GM23338 (cell line): Measurements from ENCODE around the gene CD58.

Experiments used
- CTCF ChIP-seq, 2 experiments: fragments of 200-600 bp in 1 of 2; sonication (generic) in 1 of 2; conservative IDR thresholded peaks; 2 replicates each; pipeline versions ENCODE4 v1.5.1 to v1.6.1; 2016 to 2017; ENCODE audit warnings: antibody characterized with exemption in 2 of 2, low read depth in 2 of 2, mild to moderate bottlenecking in 2 of 2, moderate library complexity in 1 of 2
- EZH2 ChIP-seq: fragments of 200-600 bp; sonication (generic); IDR thresholded peaks from one replicate; pipeline ENCODE4 v1.8.0; 2017; ENCODE audit warnings: antibody characterized with exemption, mild to moderate bottlenecking, low read depth; ENCODE audit not compliant: unreplicated experiment
- EZH2phosphoT487 ChIP-seq: fragments of 200-600 bp; sonication (generic); IDR thresholded peaks from one replicate; pipeline ENCODE4 v1.8.1; 2018; ENCODE audit warnings: antibody characterized with exemption; ENCODE audit not compliant: unreplicated experiment
- JUNB ChIP-seq: IDR thresholded peaks from one replicate; pipeline ENCODE4 v1.6.1; 2016; ENCODE audit warnings: antibody characterized with exemption; ENCODE audit not compliant: unreplicated experiment
- POLR2AphosphoS5 ChIP-seq: IDR thresholded peaks from 2 replicates; pipeline ENCODE4 v1.6.1; 2016; ENCODE audit warnings: antibody characterized with exemption, low read depth

- TF ChIP-seq CTCF (conservative IDR thresholded peaks at IDR 0.05; ENCODE audit: low read depth in 2 of 2) (no peak), POLR2AphosphoS5 (no peak), JUNB (no peak), EZH2phosphoT487 (no peak), EZH2 (no peak)
Observed at GRCh38 chr1:116501125-116501869, 69.5 kb downstream of the CD58 start.
